ENCODE results near the gene NDUFS3.
"Not testable (repeated sequence)": the region's sequence is repeated elsewhere in the genome, so short reads cannot be mapped to it uniquely, and the experiment has no call there.

NDUFS3 gene

DNA sequence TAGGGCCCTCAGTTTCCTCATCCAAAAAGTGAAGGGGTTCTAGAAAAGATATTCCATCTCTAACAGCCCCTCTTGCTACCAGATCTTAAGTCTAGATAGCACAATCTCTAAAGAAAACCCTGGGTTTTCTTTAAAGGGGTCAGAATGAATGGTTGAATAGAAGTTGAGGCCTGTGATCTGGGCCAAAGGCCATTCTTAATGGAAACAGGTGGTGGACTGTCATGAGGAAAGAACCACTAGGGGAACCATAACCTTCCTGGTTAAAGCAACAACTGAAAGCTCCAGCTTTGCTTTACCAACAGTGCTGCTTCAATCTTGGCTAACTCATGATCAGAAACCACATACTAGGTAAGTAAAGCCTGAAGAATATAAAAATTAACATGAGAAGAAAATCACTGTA lies 27.8 kb upstream of the NDUFS3 start:
- Mint-ChIP-seq H3K4me1 (peaks cover 44% of the 10 kb centered on the region), H3K9me3 (no peaks in the 10 kb centered on the region), H3K36me3 (peaks cover 60% of the 10 kb centered on the region), H3K4me3 (peak overlapping the region; percentile 99), H3K27ac (peak overlapping the region; percentile 97)
- ATAC-seq, result no peak
- no peak for DNase-seq (ENCODE audit: low spot score in 2 of 2)

DNA sequence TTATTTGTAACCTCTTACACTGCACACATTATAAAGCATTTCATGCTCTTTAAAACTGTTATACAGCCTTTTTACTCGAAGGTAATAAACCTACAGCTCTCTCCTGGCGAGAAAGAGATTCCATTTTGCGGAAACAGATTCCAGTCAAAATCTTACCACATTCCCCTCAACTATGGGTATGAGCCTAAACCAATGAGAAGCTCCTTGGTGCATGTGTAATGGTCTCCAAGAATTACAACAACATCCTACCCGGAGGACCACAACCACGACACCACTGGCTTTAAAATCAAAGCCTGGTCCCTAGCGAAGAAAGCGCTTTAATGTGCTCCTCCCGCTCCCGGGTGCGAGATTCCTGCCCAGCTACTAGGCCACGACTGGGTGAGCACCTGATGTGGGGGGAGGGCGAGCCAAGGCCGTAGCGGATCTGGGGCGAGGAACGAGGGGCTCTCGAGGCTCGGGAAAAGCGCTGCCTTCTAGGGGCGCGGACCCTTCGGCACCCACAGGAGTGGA lies 26.8 kb upstream of the NDUFS3 start:
- H3K4me1 Mint-ChIP-seq, result peaks cover 40% of the 10 kb centered on the region
- ATAC-seq (peak; percentile 1), DNase-seq (ENCODE audit: low spot score in 2 of 2) (no peak)
- H3K36me3 Mint-ChIP-seq, result peaks cover 49% of the 10 kb centered on the region
- peak overlapping the region; percentile 99 for H3K4me3 Mint-ChIP-seq
- no peaks in the 10 kb centered on the region for H3K9me3 Mint-ChIP-seq
- H3K27ac Mint-ChIP-seq, result peak overlapping the region; percentile 97

DNA sequence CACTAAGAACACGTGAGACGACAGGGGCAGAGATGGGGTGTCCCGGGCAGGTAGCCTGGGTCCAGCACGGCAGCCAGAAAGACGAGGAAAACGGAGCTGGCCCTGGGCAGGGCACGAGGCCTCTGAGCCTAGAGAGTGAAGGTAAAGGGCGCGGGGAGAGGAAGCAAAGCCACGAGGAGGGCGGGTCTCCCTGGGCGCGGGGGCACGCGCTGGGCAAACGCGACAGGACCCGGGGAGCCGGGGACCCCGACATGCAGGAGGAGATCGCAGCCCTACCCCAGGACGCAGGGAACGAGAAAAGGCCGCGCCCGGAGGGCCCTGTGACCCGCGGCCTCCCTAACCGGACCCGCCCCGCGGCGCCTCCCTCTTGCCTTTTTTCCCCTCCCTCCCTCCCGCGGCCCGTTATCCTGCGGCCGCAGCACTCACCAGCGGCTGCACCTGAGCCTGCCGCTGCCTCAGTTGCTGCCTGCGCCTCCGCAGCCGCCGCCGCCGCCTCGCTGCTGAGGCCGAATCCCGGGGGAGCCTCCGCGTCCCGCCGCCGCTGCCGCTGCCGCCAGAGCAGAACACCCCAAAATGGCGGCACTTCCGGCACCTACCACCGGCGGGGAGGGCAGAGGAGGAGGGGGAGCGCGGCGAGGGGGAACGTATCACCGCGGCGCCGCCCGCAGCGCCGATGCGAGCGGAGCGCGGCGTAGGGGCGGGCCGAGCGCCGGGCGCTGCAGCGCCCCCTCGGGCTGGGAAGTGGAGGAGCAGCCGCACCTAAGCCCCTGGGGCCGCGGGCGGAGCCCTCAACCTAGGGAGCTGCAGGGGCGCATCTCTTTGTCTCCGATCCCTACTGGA lies 26.1 kb upstream of the NDUFS3 start, which contains the start of gene CELF1:
TSS of gene CELF1 (minus strand) at position 567 of the 840 bp plus-strand sequence. CDS start 53,609 bp downstream, outside the sequence.
- Mint-ChIP-seq H3K4me1 (peaks cover 33% of the 10 kb centered on the region), H3K36me3 (peaks cover 46% of the 10 kb centered on the region), H3K4me3 (peak within 1 kb of the TSS; percentile 99), H3K27ac (peak within 1 kb of the TSS; percentile 97), H3K9me3 (no peaks in the 10 kb centered on the region)
- ATAC-seq (peak; percentile 98), DNase-seq (ENCODE audit: low spot score in 2 of 2) (peak; percentile 85 to 96)

DNA sequence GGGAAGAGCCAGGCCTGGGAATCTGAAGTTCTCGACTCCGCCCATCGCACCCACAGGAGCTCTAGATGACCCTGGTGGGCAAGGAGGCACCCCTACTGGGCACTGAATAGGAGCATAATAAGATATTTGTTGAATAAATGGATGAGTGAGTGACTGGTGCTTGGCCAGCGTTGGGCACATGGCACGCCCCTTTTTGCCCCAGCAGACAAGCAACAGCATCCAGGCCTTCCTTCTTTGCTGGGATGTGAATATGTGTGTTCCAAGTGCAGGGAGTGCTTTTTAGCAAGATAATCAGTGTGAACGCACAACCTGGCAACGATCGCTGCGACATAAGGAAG lies 25.5 kb upstream of the NDUFS3 start:
- ATAC-seq (peak; percentile 52), DNase-seq (ENCODE audit: low spot score in 2 of 2) (no peak)
- Mint-ChIP-seq H3K27ac (peak overlapping the region; percentile 79), H3K4me3 (peak overlapping the region; percentile 99), H3K36me3 (peaks cover 40% of the 10 kb centered on the region), H3K4me1 (peaks cover 28% of the 10 kb centered on the region), H3K9me3 (no peaks in the 10 kb centered on the region)

DNA sequence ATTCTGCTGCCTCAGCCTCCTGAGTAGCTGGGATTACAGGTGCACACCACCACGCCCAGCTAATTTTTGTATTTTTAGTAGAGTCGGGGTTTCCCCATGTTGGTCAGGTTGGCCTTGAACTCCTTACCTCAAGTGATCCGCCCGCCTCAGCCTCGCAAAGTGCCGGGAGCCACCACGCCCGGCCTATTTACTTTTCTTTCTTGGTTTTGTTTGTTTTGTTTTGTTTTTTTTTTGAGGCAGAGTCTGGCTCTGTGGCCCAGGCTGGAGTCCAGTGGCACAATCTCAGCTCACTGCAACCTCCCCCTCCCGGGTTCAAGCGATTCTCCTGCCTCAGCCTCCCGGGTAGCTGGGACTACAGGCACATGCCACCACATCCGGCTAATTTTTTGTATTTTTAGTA lies 21.9 kb upstream of the NDUFS3 start:
- not testable (repeated sequence) for DNase-seq (ENCODE audit: low spot score in 2 of 2); H3K27ac Mint-ChIP-seq; H3K4me3 Mint-ChIP-seq; H3K36me3 Mint-ChIP-seq; ATAC-seq; H3K4me1 Mint-ChIP-seq; H3K9me3 Mint-ChIP-seq

DNA sequence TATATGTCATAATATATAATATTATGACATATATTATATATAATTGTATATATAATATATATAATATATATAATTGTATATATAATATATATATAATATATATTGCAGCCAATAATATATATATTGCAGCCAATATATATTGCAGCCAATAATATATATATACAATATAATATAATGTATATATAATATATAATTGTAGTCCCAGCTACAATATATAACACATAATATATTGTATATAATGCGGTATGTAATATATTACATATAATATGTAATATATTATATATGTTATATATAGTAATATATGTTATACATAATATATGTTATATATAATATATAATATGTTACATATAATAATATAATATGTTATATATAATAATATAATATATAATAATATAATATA lies 20.2 kb upstream of the NDUFS3 start:
- no peaks in the 10 kb centered on the region for H3K9me3 Mint-ChIP-seq
- ATAC-seq, result no peak
- H3K4me3 Mint-ChIP-seq, result no peak overlapping the region
- H3K27ac Mint-ChIP-seq, result no peak overlapping the region
- H3K36me3 Mint-ChIP-seq, result no peaks in the 10 kb centered on the region
- peaks cover under 1% of the 10 kb centered on the region for H3K4me1 Mint-ChIP-seq
- DNase-seq (ENCODE audit: low spot score in 2 of 2), result no peak

DNA sequence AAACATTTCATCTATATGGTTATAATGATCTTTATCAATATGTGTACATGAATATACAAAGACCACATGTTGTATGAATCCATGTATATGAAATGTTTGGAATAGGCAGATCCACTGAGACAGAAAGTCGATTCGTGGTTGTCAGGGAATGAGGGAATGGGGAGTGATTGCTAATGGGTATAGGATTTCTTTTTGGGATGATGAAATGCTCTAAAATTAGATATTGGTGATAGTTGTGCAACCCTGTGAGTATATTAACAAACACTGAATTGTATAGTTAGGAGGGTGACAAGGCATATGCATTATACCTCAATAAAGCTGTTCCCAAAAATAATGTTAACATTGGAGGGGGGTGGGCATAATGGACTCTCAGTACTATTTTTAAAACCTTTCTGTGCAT lies 18.4 kb upstream of the NDUFS3 start:
- H3K4me1 Mint-ChIP-seq, result peaks cover 7% of the 10 kb centered on the region
- no peak overlapping the region for H3K4me3 Mint-ChIP-seq
- no peaks in the 10 kb centered on the region for H3K36me3 Mint-ChIP-seq

DNA sequence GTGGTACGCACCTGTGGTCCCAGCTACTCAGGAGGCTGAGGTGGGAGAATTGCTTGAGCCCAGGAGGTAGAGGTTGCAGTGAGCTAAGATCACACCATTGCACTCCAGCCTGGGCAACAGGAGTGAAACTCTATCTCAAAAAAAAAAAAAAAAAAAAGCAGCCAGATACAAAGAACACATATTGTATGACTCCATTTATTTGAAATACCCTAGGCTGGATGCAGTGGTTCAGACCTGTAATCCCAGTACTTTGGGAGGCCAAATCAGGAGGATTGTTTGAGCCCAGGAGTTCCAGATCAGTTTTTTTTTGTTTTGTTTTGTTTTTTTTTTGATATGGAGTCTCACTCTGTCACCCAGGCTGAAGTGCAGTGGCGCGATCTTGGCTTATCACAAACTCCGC lies 16.5 kb upstream of the NDUFS3 start:
- H3K4me1 Mint-ChIP-seq; H3K36me3 Mint-ChIP-seq; H3K9me3 Mint-ChIP-seq; H3K27ac Mint-ChIP-seq; DNase-seq (ENCODE audit: low spot score in 2 of 2); ATAC-seq; H3K4me3 Mint-ChIP-seq: not testable (repeated sequence)

More for the DNA sequence above, 18.4 kb upstream of the NDUFS3 start:
- ATAC-seq, result no peak
- Mint-ChIP-seq H3K9me3 (no peaks in the 10 kb centered on the region), H3K27ac (no peak overlapping the region)
- no peak for DNase-seq (ENCODE audit: low spot score in 2 of 2)

DNA sequence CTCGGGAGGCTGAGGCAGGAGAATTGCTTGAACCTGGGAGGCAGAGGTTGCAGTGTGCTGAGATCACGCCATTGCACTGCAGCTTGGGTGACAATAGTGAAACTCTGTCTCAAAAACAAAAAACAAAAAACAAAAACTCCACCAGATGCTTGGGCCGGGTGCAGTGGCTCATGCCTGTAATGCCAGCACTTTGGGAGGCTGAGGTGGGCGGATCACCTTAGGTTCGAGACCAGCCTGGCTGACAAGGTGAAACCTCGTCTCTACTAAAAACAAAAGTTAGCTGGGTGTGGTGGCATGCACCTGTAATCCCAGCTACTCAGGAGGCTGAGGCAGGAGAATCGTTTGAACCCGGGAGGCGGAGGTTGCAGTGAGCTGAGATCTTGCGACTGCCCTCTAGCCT lies 14.5 kb upstream of the NDUFS3 start:
- peak overlapping the region; percentile 78 for H3K4me3 Mint-ChIP-seq
- not testable (repeated sequence) for H3K36me3 Mint-ChIP-seq; H3K4me1 Mint-ChIP-seq; DNase-seq (ENCODE audit: low spot score in 2 of 2); ATAC-seq; H3K9me3 Mint-ChIP-seq
- H3K27ac Mint-ChIP-seq, result peak overlapping the region; percentile 92

DNA sequence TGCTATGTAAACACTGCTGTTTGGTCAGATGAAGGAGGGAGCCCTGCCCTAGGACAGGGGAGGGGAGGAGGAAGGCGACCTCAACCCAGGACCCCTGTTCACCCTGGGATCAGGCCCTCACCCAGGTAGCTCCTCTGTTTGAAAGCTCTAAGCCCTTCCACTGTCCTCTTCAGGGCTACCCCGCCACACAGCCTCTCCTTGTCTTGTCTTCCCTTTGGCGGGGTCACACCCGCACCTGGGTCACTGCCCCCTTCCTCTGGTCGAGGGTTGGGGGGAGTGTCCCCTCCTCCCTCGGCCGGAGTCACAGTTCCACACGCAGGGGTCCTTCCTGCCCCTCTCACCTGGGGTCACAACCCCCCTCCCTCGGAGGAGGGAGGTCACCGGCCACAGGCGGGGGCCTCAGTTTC lies 13.9 kb upstream of the NDUFS3 start:
- peak overlapping the region; percentile 92 for H3K27ac Mint-ChIP-seq
- H3K36me3 Mint-ChIP-seq, result peaks cover 12% of the 10 kb centered on the region
- DNase-seq (ENCODE audit: low spot score in 2 of 2) (peak in 1 of 2 donors; percentile 3), ATAC-seq (peak; percentile 3)
- peak overlapping the region; percentile 78 for H3K4me3 Mint-ChIP-seq
- H3K9me3 Mint-ChIP-seq, result no peaks in the 10 kb centered on the region
- H3K4me1 Mint-ChIP-seq, result peaks cover 7% of the 10 kb centered on the region

DNA sequence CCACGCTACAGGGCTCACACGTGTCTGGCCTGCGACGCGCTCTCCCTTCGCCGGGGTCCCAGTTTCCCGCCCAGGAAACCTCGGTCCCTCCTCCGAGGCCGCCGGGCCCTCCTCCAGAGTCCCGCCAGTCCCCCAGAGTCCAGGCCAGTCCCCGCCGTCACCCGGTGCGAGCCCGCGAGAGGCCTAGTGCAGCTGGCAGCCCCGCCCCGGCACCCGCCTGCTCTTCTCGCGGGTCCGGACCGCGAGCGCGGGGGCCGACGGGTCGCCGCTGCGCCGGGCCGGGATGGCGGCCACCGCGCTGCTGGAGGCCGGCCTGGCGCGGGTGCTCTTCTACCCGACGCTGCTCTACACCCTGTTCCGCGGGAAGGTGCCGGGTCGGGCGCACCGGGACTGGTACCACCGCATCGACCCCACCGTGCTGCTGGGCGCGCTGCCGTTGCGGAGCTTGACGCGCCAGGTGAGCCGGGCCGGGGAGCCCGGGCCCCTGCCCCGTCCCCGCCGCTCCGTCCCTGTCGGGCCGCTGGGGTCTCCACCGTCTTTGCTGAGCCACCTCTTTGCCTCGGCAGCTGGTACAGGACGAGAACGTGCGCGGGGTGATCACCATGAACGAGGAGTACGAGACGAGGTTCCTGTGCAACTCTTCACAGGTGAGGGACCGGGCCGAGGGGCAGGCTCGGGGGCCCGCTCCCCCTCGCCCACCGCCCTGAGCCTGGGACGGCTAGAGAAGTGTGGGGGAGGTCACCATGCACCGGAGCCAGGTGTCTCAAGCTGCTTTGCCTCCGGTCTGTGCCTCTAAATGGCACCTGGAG lies 13.3 kb upstream of the NDUFS3 start, which contains the start of gene PTPMT1:
TSS of gene PTPMT1 (plus strand) at position 260 of the 809 bp plus-strand sequence. CDS start at position 284, 24 bp downstream.
- H3K27ac Mint-ChIP-seq, result peak within 1 kb of the TSS; percentile 92
- peaks cover 7% of the 10 kb centered on the region for H3K4me1 Mint-ChIP-seq
- no peaks in the 10 kb centered on the region for H3K9me3 Mint-ChIP-seq
- peak; percentile 96 for ATAC-seq
- H3K36me3 Mint-ChIP-seq, result peaks cover 18% of the 10 kb centered on the region
- H3K4me3 Mint-ChIP-seq, result peak within 1 kb of the TSS; percentile 78
- peak; percentile 61 to 84 for DNase-seq (ENCODE audit: low spot score in 2 of 2)

DNA sequence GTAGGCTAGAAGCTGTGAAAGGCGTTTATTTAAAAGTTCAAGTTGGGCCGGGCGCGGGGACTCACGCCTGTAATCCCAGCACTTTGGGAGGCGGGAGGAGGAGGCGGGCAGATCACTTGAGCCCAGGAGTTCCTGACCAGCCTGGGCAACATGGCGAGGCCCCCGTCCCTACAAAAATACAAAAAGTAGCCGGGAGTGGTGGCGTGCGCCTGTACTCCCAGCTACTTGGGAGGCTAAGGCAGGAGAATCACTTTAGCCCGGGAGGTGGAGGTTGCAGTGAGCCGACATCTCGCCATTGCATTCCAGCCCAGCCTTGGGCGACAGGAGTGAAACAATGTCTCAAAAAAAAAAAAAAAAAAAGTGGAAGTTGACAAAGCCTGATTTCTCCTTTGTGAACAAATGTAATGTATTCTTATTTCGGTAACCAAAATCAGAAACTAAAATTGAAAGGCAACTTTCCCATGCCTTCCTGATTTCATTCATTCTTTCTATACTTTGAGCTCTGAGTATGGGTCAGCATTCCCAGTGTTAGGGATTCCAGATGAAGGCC lies 12.7 kb upstream of the NDUFS3 start:
- H3K36me3 Mint-ChIP-seq, result peaks cover 25% of the 10 kb centered on the region
- DNase-seq (ENCODE audit: low spot score in 2 of 2) (no peak), ATAC-seq (no peak)
- H3K9me3 Mint-ChIP-seq, result no peaks in the 10 kb centered on the region
- peak overlapping the region; percentile 92 for H3K27ac Mint-ChIP-seq
- peaks cover 7% of the 10 kb centered on the region for H3K4me1 Mint-ChIP-seq
- peak overlapping the region; percentile 78 for H3K4me3 Mint-ChIP-seq

DNA sequence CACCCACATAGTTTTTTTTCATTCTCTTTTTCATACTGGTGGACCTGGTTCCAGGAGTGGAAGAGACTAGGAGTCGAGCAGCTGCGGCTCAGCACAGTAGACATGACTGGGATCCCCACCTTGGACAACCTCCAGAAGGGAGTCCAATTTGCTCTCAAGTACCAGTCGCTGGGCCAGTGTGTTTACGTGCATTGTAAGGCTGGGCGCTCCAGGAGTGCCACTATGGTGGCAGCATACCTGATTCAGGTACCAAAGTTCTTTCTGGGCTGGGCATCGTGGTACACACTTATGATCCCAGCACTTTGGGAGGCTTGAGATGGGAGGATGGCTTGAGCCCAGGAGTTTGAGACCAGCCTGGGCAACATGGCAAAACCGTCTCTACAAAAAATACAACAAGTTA lies 9.2 kb upstream of the NDUFS3 start:
- ATAC-seq (no peak), DNase-seq (ENCODE audit: low spot score in 2 of 2) (no peak)
- H3K27ac Mint-ChIP-seq, result no peak overlapping the region
- peaks cover 59% of the 10 kb centered on the region for H3K36me3 Mint-ChIP-seq
- H3K4me1 Mint-ChIP-seq, result peaks cover 6% of the 10 kb centered on the region
- H3K4me3 Mint-ChIP-seq, result no peak overlapping the region
- H3K9me3 Mint-ChIP-seq, result no peaks in the 10 kb centered on the region

DNA sequence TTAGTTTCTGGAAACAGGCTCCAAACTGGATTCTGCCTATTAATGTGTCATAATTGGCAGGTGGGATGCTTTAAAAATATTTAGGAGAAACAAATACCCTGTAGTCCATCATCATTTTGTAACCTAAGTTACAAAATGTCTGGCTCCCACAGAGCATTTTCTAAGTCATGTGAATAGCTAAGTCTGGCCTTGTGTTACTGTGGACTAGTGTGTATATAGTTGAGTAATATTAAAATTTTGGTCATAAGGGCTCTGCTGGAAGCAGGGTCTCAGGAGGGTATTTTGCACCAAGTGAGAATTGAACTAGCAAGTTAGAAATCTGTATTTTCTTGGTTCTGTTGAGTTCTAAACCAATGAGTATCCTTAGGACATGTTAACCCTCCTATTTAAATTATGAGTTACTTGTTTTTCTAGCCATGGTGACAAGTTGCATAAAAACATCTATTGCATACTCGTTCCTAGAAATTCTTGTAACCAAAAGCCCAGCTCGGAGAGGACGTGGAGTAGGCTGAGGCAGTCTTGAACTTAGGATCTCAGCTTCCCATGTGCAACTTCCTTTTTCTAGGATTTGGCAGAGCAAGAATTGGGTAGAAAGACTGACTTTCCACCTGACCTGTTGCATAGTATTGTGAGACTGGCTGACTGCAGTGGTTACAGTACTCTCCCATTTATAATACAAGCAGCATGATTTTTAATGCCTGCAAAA lies 8.1 kb upstream of the NDUFS3 start:
- Mint-ChIP-seq H3K36me3 (peaks cover 70% of the 10 kb centered on the region), H3K27ac (peak overlapping the region; percentile 58), H3K4me1 (no peaks in the 10 kb centered on the region), H3K4me3 (no peak overlapping the region), H3K9me3 (no peaks in the 10 kb centered on the region)
- ATAC-seq (no peak), DNase-seq (ENCODE audit: low spot score in 2 of 2) (no peak)

DNA sequence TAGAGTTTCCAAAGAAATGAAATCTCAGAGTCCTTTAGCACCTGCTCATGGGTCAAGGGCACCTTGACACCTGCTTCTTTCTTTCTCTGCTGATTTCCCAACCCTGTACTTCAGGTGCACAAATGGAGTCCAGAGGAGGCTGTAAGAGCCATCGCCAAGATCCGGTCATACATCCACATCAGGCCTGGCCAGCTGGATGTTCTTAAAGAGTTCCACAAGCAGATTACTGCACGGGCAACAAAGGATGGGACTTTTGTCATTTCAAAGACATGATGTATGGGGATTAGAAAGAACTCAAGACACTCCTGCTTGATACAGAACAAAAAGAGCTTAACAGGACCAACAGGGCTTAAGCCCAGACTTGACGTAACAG lies 7.5 kb upstream of the NDUFS3 start:
- peaks cover 76% of the 10 kb centered on the region for H3K36me3 Mint-ChIP-seq
- ATAC-seq, result no peak
- no peak for DNase-seq (ENCODE audit: low spot score in 2 of 2)

More for the DNA sequence above, 7.5 kb upstream of the NDUFS3 start:
- Mint-ChIP-seq H3K9me3 (no peaks in the 10 kb centered on the region), H3K27ac (peak overlapping the region; percentile 58), H3K4me1 (no peaks in the 10 kb centered on the region), H3K4me3 (no peak overlapping the region)
